Activated CD4-positive, alpha-beta T cell treated with anti-CD3 and anti-CD28 coated beads, Interleukin-2, amount 50 U/mL, for 1 hour (primary cell): ENCODE results near the gene COL5A3.
"Not testable (repeated sequence)": the region's sequence is repeated elsewhere in the genome, so short reads cannot be mapped to it uniquely, and the experiment has no call there.

Experiments
- DNase-seq: peaks from one replicate; pipeline ENCODE4 v3.0.0-alpha.2; 2020

Gene COL5A3

GRCh38 chr19:9934132-9934950, 76.0 kb downstream of the COL5A3 start:
- DNase-seq, result peak; percentile 84

- no peak for DNase-seq
These were observed 77.5 kb downstream of the COL5A3 start for GRCh38 chr19:9932835-9933234.

GRCh38 chr19:9931629-9932028, 78.7 kb downstream of the COL5A3 start:
- no peak for DNase-seq

- DNase-seq, result no peak
These were observed 86.9 kb downstream of the COL5A3 start for GRCh38 chr19:9923440-9923839.

GRCh38 chr19:9922782-9923379, 87.4 kb downstream of the COL5A3 start:
- DNase-seq, result not testable (repeated sequence)

- no peak for DNase-seq
These were observed 93.0 kb downstream of the COL5A3 start for GRCh38 chr19:9917321-9917720.

- no peak for DNase-seq
These were observed 93.6 kb downstream of the COL5A3 start for GRCh38 chr19:9916719-9917118.

GRCh38 chr19:9914315-9915207, 95.7 kb downstream of the COL5A3 start:
- DNase-seq, result peak; percentile 84

- no peak for DNase-seq
These were observed 96.3 kb downstream of the COL5A3 start for GRCh38 chr19:9914001-9914314.

GRCh38 chr19:9913237-9914000, 96.9 kb downstream of the COL5A3 start:
- DNase-seq, result no peak

GRCh38 chr19:9912551-9913236, 97.6 kb downstream of the COL5A3 start:
- DNase-seq, result no peak

- no peak for DNase-seq
These were observed 98.6 kb downstream of the COL5A3 start for GRCh38 chr19:9911524-9912185.

GRCh38 chr19:9910625-9911024, 99.7 kb downstream of the COL5A3 start:
- no peak for DNase-seq
